GM23338 (cell line): Measurements from ENCODE around the gene HPDL. TPM values are rescaled to one million over a fixed set of nuclear protein-coding genes. Genes with fewer than 3 reads are reported as not detected.

Source experiments
- ATAC-seq: fragments of 200-7000 bp; cut with Tn5 transposase; 3 replicates; pipeline ENCODE4 v1.9.1; 2020
- DNase-seq: peaks from one replicate; pipeline ENCODE4 v3.0.0-alpha.2; 2015; ENCODE audit warnings: low spot score
- H2AFZ ChIP-seq: fragments of 200-600 bp; sonication (generic); 2 replicates; pipeline ENCODE4 v1.8.0; 2016; ENCODE audit warnings: antibody characterized with exemption, mild to moderate bottlenecking, moderate library complexity
- H3F3A ChIP-seq: fragments of 200-600 bp; sonication (generic); replicated peaks from 2 replicates; pipeline ENCODE4 v1.8.0; 2017; ENCODE audit warnings: antibody characterized with exemption, mixed run types, low read depth
- H3K27ac ChIP-seq: fragments of 200-600 bp; sonication (generic); 2 replicates; pipeline ENCODE4 v1.6.1; 2016; ENCODE audit warnings: low read depth
- H3K27me3 ChIP-seq: fragments of 200-600 bp; sonication (generic); 2 replicates; pipeline ENCODE4 v1.8.0; 2016; ENCODE audit warnings: mild to moderate bottlenecking, mixed run types, moderate library complexity; ENCODE audit not compliant: insufficient read depth
- H3K36me3 ChIP-seq: fragments of 200-600 bp; sonication (generic); 2 replicates; pipeline ENCODE4 v1.8.0; 2016; ENCODE audit warnings: mild to moderate bottlenecking; ENCODE audit not compliant: insufficient read depth
- H3K4me1 ChIP-seq: fragments of 200-600 bp; sonication (generic); 2 replicates; pipeline ENCODE4 v1.8.0; 2016; ENCODE audit warnings: mild to moderate bottlenecking, moderate library complexity; ENCODE audit not compliant: insufficient read depth
- H3K4me2 ChIP-seq: fragments of 200-600 bp; sonication (generic); 2 replicates; pipeline ENCODE4 v1.7.1; 2017; ENCODE audit warnings: mixed run types
- H3K4me3 ChIP-seq: fragments of 200-600 bp; sonication (generic); 2 replicates; pipeline ENCODE4 v1.6.1; 2016; ENCODE audit warnings: mixed run types
- H3K79me2 ChIP-seq: fragments of 200-600 bp; sonication (generic); replicated peaks from 2 replicates; pipeline ENCODE4 v1.8.0; 2017; ENCODE audit warnings: mild to moderate bottlenecking; ENCODE audit not compliant: insufficient read depth
- H3K9me2 ChIP-seq: fragments of 200-600 bp; sonication (generic); 2 replicates; pipeline ENCODE4 v1.8.0; 2017; ENCODE audit not compliant: insufficient read depth
- H4K20me1 ChIP-seq: fragments of 200-600 bp; sonication (generic); replicated peaks from 2 replicates; pipeline ENCODE4 v1.8.0; 2017; ENCODE audit warnings: mild to moderate bottlenecking; ENCODE audit not compliant: insufficient read depth
- H3K27ac Mint-ChIP-seq: 2 replicates; pipeline ENCODE4 v1.8.0; 2020; ENCODE audit warnings: inconsistent platforms, mild to moderate bottlenecking, moderate library complexity, mixed read lengths
- H3K27me3 Mint-ChIP-seq: 3 replicates; pipeline ENCODE4 v1.8.0; 2022; ENCODE audit warnings: low read depth, mild to moderate bottlenecking, moderate library complexity, mixed read lengths, inconsistent platforms; ENCODE audit not compliant: insufficient read depth, poor library complexity
- H3K36me3 Mint-ChIP-seq: 3 replicates; pipeline ENCODE4 v1.8.0; 2021; ENCODE audit warnings: low read depth, mild to moderate bottlenecking, inconsistent platforms, moderate library complexity, mixed read lengths
- H3K4me1 Mint-ChIP-seq: 3 replicates; pipeline ENCODE4 v1.8.0; 2020; ENCODE audit warnings: mild to moderate bottlenecking, inconsistent platforms, mixed read lengths
- H3K4me3 Mint-ChIP-seq: 3 replicates; pipeline ENCODE4 v1.8.0; 2021; ENCODE audit warnings: moderate library complexity, mild to moderate bottlenecking, inconsistent platforms, mixed read lengths
- H3K9me3 Mint-ChIP-seq: 3 replicates; pipeline ENCODE4 v1.8.0; 2020; ENCODE audit warnings: moderate library complexity, mild to moderate bottlenecking, inconsistent platforms, mixed read lengths
- ETS1 ChIP-seq: IDR thresholded peaks from 2 replicates; pipeline ENCODE4 v1.6.1; 2016; ENCODE audit warnings: antibody characterized with exemption
- EZH2 ChIP-seq: fragments of 200-600 bp; sonication (generic); IDR thresholded peaks from one replicate; pipeline ENCODE4 v1.8.0; 2017; ENCODE audit warnings: antibody characterized with exemption, mild to moderate bottlenecking, low read depth; ENCODE audit not compliant: unreplicated experiment
- JUNB ChIP-seq: IDR thresholded peaks from one replicate; pipeline ENCODE4 v1.6.1; 2016; ENCODE audit warnings: antibody characterized with exemption; ENCODE audit not compliant: unreplicated experiment
- NANOG ChIP-seq: IDR thresholded peaks from 2 replicates; pipeline ENCODE4 v1.6.1; 2016; ENCODE audit warnings: antibody characterized with exemption, borderline replicate concordance
- POLR2AphosphoS5 ChIP-seq: IDR thresholded peaks from 2 replicates; pipeline ENCODE4 v1.6.1; 2016; ENCODE audit warnings: antibody characterized with exemption, low read depth
- REST ChIP-seq: IDR thresholded peaks from one replicate; pipeline ENCODE4 v1.6.1; 2018; ENCODE audit warnings: antibody characterized with exemption; ENCODE audit not compliant: unreplicated experiment
- STAT1 ChIP-seq: IDR thresholded peaks from one replicate; pipeline ENCODE4 v1.6.1; 2016; ENCODE audit warnings: antibody characterized with exemption; ENCODE audit not compliant: unreplicated experiment
- ZNF114 ChIP-seq: fragments of 250-450 bp; sonication (Bioruptor Pico); IDR thresholded peaks from 2 replicates; pipeline ENCODE4 v1.5.0; 2020; ENCODE audit warnings: mild to moderate bottlenecking, moderate library complexity
- ZNF331 ChIP-seq: fragments of 250-450 bp; sonication (Bioruptor Pico); IDR thresholded peaks from 2 replicates; pipeline ENCODE4 v1.5.0; 2020; ENCODE audit warnings: low read depth, mild to moderate bottlenecking, moderate library complexity
- ZNF462 ChIP-seq: fragments of 250-450 bp; sonication (Bioruptor Pico); IDR thresholded peaks from 2 replicates; pipeline ENCODE4 v1.5.0; 2020; ENCODE audit warnings: mild to moderate bottlenecking, moderate library complexity
- polyA plus RNA-seq: library from polyadenylated mRNA; unstranded; fragments of >200 nt; fragmentation: Nextera tagmentation; extraction: Ambion mirVana; gene quantifications from 2 replicates; pipeline ENCODE4 v1.2.1, GENCODE V29; 2016
- total RNA-seq: library from RNA; depleted of rRNA; stranded (reverse); fragments of >200 nt; shearing (Covaris generic); gene quantifications from 2 replicates; pipeline ENCODE4 v1.2.3, GENCODE V29; 2014

HPDL gene
- total and polyA plus RNA-seq, 2 experiments from 2014 or later = 36.5 to 82.1 TPM

GRCh38 chr1:45375104-45376090 is 48.7 kb downstream of the HPDL start:
- no peak overlapping the region for H3K27ac Mint-ChIP-seq
- Histone ChIP-seq H3K4me2 (no peak overlapping the region), H3K36me3 (no peaks in the 10 kb centered on the region), H3K79me2 (no peaks in the 10 kb centered on the region), H3K27me3 (no peaks in the 10 kb centered on the region), H3F3A (no peaks in the 10 kb centered on the region), H3K27ac (no peak overlapping the region), H3K4me1 (no peaks in the 10 kb centered on the region), H2AFZ (no peak overlapping the region), H3K4me3 (no peak overlapping the region), H3K9me2 (no peaks in the 10 kb centered on the region), H4K20me1 (no peaks in the 10 kb centered on the region)
- no peaks in the 10 kb centered on the region for H3K36me3 Mint-ChIP-seq
- H3K4me1 Mint-ChIP-seq = no peaks in the 10 kb centered on the region
- H3K9me3 Mint-ChIP-seq = no peaks in the 10 kb centered on the region
- DNase-seq (no peak), ATAC-seq (no peak; the same call in 2 of the 3 replicates)
- H3K4me3 Mint-ChIP-seq = no peak overlapping the region
- no peaks in the 10 kb centered on the region for H3K27me3 Mint-ChIP-seq
- no peak for TF ChIP-seq ZNF114 (CRISPR knock-in tag)

- no peaks in the 10 kb centered on the region for H3K36me3 Mint-ChIP-seq
- no peak overlapping the region for H3K4me3 ChIP-seq
- ATAC-seq (no peak), DNase-seq (no peak)
- H3K27me3 ChIP-seq = no peaks in the 10 kb centered on the region
- no peaks in the 10 kb centered on the region for H3K4me1 ChIP-seq
- no peak overlapping the region for H3K27ac ChIP-seq
- no peak overlapping the region for H3K4me2 ChIP-seq
- H3K4me3 Mint-ChIP-seq = no peak overlapping the region
- no peaks in the 10 kb centered on the region for H3K27me3 Mint-ChIP-seq
- H3F3A ChIP-seq = no peaks in the 10 kb centered on the region
- H3K4me1 Mint-ChIP-seq = no peaks in the 10 kb centered on the region
- H2AFZ ChIP-seq = no peak overlapping the region
- H4K20me1 ChIP-seq = no peaks in the 10 kb centered on the region
- H3K36me3 ChIP-seq = no peaks in the 10 kb centered on the region
- no peak overlapping the region for H3K27ac Mint-ChIP-seq
- H3K9me2 ChIP-seq = no peaks in the 10 kb centered on the region
- no peaks in the 10 kb centered on the region for H3K9me3 Mint-ChIP-seq
- no peaks in the 10 kb centered on the region for H3K79me2 ChIP-seq
- TF ChIP-seq ZNF462 (CRISPR knock-in tag) (no peak), ETS1 (no peak), NANOG (no peak), ZNF331 (CRISPR knock-in tag) (no peak), STAT1 (no peak), POLR2AphosphoS5 (no peak), ZNF114 (CRISPR knock-in tag) (no peak), JUNB (no peak), REST (no peak), EZH2 (no peak)
Measured at GRCh38 chr1:45378184-45378583, 51.5 kb downstream of the HPDL start.
